HFF-Myc (cell line): ENCODE results near the gene PEBP1.
"Not testable (repeated sequence)": the region's sequence is repeated elsewhere in the genome, so short reads cannot be mapped to it uniquely, and the experiment has no call there.

ENCODE experiments used
- DNase-seq: peaks from one replicate; pipeline ENCODE4 v3.0.0-alpha.2; 2011; ENCODE audit warnings: low read depth; ENCODE audit errors: extremely low read depth
- H3K4me3 ChIP-seq: replicated peaks from 2 replicates; pipeline ENCODE4 v1.5.1; 2011; ENCODE audit warnings: low read depth, mild to moderate bottlenecking, control low read depth, low read length
- CTCF ChIP-seq: IDR thresholded peaks from 2 replicates; pipeline ENCODE4 v1.5.1; 2012; ENCODE audit warnings: mild to moderate bottlenecking, low read depth, low read length, control low read depth; ENCODE audit errors: missing control alignments

The PEBP1 gene

GRCh38 chr12:118126119-118126757 is 9.7 kb upstream of the PEBP1 start:
- no peak overlapping the region for H3K4me3 ChIP-seq
- TF ChIP-seq CTCF: no peak
- no peak for DNase-seq

GRCh38 chr12:118127867-118128266 is 8.1 kb upstream of the PEBP1 start:
- no peak overlapping the region for H3K4me3 ChIP-seq
- DNase-seq: no peak
- TF ChIP-seq CTCF: no peak

- DNase-seq, H3K4me3 ChIP-seq: not testable (repeated sequence)
Observed at GRCh38 chr12:118129436-118129835, 6.5 kb upstream of the PEBP1 start.

- peak overlapping the region; percentile 78 for H3K4me3 ChIP-seq
- no peak for TF ChIP-seq CTCF
- no peak for DNase-seq
Observed at GRCh38 chr12:118136559-118137003, 657 bp downstream of the PEBP1 start.

- DNase-seq: no peak
- TF ChIP-seq CTCF: no peak
- H3K4me3 ChIP-seq: peak overlapping the region; percentile 78
Observed at GRCh38 chr12:118137148-118137678, 1.3 kb downstream of the PEBP1 start.

- no peak overlapping the region for H3K4me3 ChIP-seq
- no peak for TF ChIP-seq CTCF
- no peak for DNase-seq
Observed at GRCh38 chr12:118140825-118141224, 4.9 kb downstream of the PEBP1 start.

GRCh38 chr12:118144499-118144898 is 8.6 kb downstream of the PEBP1 start:
- no peak for DNase-seq
- H3K4me3 ChIP-seq: no peak overlapping the region
- no peak for TF ChIP-seq CTCF
